Thoracic aorta (tissue), 2 donors: Measurements from ENCODE around the gene RAD9A. TPM values are rescaled to one million over a fixed set of nuclear protein-coding genes. Genes with fewer than 3 reads are reported as not detected.

ENCODE experiments used
- ATAC-seq: fragments of 150-250 bp; one replicate; pipeline ENCODE4 v1.8.0; 2017; ENCODE audit warnings: low read depth; ENCODE audit not compliant: insufficient number of reproducible peaks, low FRiP score
- DNase-seq: peaks from one replicate; pipeline ENCODE4 v3.0.0-alpha.2; 2020; ENCODE audit warnings: low spot score
- H3K27ac ChIP-seq, 2 donors: fragments of 200-600 bp; sonication (generic); 1 replicate in 1 of 2; 2 replicates in 1 of 2; pipeline ENCODE4 v1.5.1; 2016; ENCODE audit warnings: mild to moderate bottlenecking in 2 of 2, moderate library complexity in 2 of 2
- H3K27me3 ChIP-seq: fragments of 200-600 bp; sonication (generic); replicated peaks from 2 replicates; pipeline ENCODE4 v1.6.0; 2016; ENCODE audit warnings: mild to moderate bottlenecking; ENCODE audit not compliant: insufficient read depth
- H3K36me3 ChIP-seq: fragments of 200-600 bp; sonication (generic); one replicate; pipeline ENCODE4 v1.5.1; 2016
- H3K4me1 ChIP-seq, 2 donors: fragments of 200-600 bp; sonication (generic); 1 replicate in 1 of 2; 2 replicates in 1 of 2; pipeline versions ENCODE4 v1.5.1 to v1.6.0; 2016; ENCODE audit warnings: low read depth in 2 of 2, mild to moderate bottlenecking in 1 of 2; ENCODE audit not compliant: control insufficient read depth in 1 of 2
- H3K4me3 ChIP-seq: fragments of 200-600 bp; sonication (generic); 2 replicates; pipeline ENCODE4 v1.5.1; 2016; ENCODE audit warnings: mild to moderate bottlenecking
- H3K9me3 ChIP-seq: fragments of 200-600 bp; sonication (generic); 2 replicates; pipeline ENCODE4 v1.5.1; 2016
- CTCF ChIP-seq: fragments of 200-600 bp; sonication (generic); IDR thresholded peaks from one replicate; pipeline ENCODE4 v1.5.1; 2019; ENCODE audit warnings: antibody characterized with exemption
- total RNA-seq, 2 donors: library from RNA; depleted of rRNA; stranded (reverse); fragments of >200 nt; gene quantifications; one replicate each; pipeline versions ENCODE4 v1.1.0 to v1.2.3, GENCODE V29; 2016

The RAD9A gene
- total RNA-seq, 2 donors from 2014 or later = 15.8 to 23.0 TPM

DNA sequence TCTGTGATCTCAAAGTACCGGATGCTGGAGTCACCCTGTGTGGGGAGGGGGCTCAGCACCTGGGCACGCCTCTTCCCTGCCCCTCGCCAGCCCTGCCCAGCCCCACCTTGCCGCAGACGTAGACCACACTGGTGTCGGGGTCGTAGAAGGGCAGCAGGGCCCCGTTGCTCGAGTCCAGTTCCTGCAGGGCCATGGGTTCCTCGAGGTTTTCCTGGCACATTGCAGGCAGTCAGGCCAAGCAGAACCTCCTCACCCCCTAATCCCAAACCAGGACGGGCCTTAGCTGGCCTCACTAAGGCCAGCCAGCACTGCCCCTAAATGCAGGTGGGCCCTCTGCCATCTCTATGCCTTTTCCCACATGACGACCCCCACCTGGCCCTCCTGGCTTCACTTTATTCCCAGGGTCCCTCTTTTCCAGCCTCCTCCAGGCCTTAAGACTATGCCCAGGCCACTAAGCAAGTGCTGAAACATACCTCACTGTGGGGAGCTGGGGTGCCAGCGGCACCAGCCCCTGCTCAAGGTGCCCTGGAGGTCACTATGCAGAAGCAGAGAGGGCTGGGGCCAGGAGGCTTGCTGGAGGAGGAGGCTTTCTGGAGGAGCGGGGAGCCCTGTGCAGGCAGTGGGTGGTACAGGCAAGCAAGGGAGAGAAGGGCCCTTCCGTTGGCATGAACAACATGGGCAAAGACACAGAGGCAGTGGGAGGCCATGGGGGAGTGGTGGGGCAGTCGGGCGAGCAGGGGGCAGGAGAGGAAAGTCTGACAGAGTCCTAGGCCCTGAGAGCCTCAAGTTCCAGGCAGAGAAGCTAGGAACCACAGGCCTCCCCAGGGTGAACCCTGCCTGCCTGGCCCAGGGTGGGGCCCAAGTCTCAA, 48.7 kb downstream of the RAD9A start:
- no peak for ATAC-seq
- H3K36me3 ChIP-seq = peaks cover 5% of the 10 kb centered on the region
- no peak overlapping the region for H3K27ac ChIP-seq

GRCh38 chr11:67441098-67441563, 49.3 kb downstream of the RAD9A start:
- no peaks in the 10 kb centered on the region for H3K9me3 ChIP-seq
- H3K36me3 ChIP-seq = peaks cover 5% of the 10 kb centered on the region
- no peak overlapping the region for H3K4me3 ChIP-seq
- H3K27me3 ChIP-seq = no peaks in the 10 kb centered on the region
- H3K4me1 ChIP-seq = peaks cover 12 to 40% of the 10 kb centered on the region in 2 donors
- DNase-seq (no peak), ATAC-seq (no peak)
- no peak overlapping the region for H3K27ac ChIP-seq
- TF ChIP-seq CTCF = no peak

More for the DNA sequence above, 48.7 kb downstream of the RAD9A start:
- TF ChIP-seq CTCF = no peak
- no peak overlapping the region for H3K4me3 ChIP-seq
- DNase-seq = no peak
- no peaks in the 10 kb centered on the region for H3K9me3 ChIP-seq
- H3K27me3 ChIP-seq = no peaks in the 10 kb centered on the region
- peaks cover 12 to 45% of the 10 kb centered on the region in 2 donors for H3K4me1 ChIP-seq

DNA sequence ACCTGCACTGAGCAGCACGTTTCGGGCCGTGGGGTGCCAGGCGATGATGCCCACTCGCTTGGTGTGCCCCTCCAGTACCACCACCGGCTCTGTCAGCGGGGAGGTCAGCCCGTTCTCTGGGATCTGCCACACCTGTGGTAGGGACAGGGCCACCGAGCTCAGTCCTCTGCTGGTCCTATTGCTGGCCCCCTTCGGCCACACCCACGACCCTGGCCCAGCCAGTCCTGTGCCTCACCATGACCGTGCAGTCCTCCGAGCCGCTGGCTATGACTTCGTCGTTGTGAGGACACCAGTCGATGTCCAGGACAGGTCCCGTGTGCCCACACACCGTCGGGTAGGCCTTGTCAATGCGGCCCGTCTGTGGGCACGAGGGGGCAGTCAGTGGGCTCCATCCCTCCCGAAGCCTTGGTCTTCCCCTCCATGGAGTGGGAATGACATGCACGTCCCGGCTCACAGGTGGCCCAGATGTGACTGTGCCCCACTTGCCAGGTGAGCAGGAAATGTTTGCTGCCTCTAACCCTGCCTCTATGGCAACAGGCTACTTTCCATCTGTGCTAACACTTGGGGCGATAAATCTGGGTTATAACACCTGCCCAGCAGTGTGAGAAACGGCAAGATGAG, 50.1 kb downstream of the RAD9A start:
- Histone ChIP-seq H3K27me3 (no peaks in the 10 kb centered on the region), H3K4me1 (peaks cover 12 to 34% of the 10 kb centered on the region in 2 donors), H3K36me3 (peaks cover 5% of the 10 kb centered on the region), H3K4me3 (no peak overlapping the region), H3K9me3 (no peaks in the 10 kb centered on the region), H3K27ac (no peak overlapping the region)
- DNase-seq = no peak
- no peak for TF ChIP-seq CTCF
- ATAC-seq = no peak

DNA sequence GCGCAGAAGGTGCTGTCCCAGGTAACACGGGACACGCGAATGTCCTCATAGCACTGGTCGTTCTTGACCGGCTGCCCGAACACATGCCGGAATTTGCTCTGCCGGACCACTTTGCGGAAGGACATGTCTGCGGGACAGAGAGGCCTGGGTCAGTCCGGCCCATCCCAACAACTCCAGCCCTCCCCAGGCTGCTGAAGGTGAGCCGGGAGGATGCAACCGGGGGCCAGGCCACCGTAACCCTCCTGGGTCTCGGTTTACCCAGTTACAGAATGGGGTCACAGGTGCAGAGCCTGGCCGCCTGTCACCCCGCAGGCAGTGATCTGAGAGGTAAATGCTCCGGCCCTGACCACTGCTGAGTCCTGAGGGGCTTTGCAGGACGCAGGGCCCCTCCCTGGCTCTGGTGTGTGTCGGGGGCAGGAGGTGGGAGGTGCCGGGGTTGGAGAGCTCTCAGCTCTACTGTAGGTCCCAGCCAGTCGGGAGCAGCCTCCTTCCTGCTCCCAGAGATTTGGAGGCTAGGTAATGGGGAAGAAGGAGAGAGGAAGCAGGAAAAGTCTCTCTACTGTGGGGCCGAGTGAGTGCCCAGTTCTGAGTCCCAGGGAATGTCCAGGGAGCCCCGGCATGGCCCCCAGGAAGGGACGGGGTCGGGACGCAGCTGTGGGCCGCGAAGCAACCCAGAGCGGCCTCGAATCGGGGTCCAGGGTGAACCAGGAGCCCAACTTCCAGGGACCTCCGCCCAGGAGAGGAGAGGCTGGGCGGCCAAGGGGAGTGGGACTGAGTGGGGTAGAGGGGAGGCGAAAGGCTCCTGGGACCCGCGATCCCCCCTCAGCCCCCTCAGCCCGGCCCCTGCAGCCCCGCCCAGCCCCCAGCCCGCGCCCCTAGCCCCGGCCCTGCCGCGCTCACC, 51.0 kb downstream of the RAD9A start:
- peak overlapping the region; percentile 98 for H3K4me3 ChIP-seq
- TF ChIP-seq CTCF = no peak
- H3K36me3 ChIP-seq = peaks cover 5% of the 10 kb centered on the region
- no peak for DNase-seq
- ATAC-seq = no peak
- no peaks in the 10 kb centered on the region for H3K9me3 ChIP-seq
- H3K27ac ChIP-seq = peak overlapping the region; percentile 86 to 97
- no peaks in the 10 kb centered on the region for H3K27me3 ChIP-seq
- peaks cover 12 to 34% of the 10 kb centered on the region in 2 donors for H3K4me1 ChIP-seq
